ENCODE results near the gene CDH11.

The CDH11 gene

DNA sequence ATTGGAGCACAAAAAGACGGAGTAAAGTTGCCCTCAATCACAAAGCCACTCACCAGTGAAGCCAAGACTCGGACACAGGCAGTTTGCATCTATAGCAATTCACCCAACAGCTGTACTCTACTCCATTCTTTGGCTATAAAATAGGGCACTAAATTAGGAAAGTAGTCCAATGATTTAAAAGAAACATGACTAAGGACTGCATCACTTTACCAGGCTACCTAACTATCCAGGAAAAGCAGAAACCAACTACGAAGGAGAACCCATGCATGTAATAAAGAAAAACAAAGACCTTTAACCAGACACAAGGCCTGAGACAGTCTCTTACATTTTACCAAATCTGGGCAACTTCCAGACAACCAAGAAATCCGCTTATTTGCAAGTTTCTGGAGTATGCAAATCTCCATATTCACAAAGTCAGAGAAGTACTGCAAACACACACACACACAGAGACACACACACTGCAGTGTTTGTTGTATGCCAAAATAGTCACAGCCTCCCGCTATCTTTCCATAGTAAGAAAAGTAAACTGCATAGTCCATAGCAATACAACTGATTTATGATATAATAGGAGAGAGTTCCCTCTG is 59.8 kb downstream of the CDH11 start:
- Histone ChIP-seq H3K27me3 (ENCODE audit: insufficient read depth, insufficient read length) (no peaks in the 10 kb centered on the region), H3K36me3 (ENCODE audit: insufficient read depth, insufficient read length, low read length) (peaks cover 3% of the 10 kb centered on the region), H3K9ac (ENCODE audit: insufficient read length, low read depth) (no peak overlapping the region), H3K9me3 (ENCODE audit: insufficient read depth, low read length) (no peaks in the 10 kb centered on the region), H3K4me3 (ENCODE audit: insufficient read length, low read depth) (no peak overlapping the region), H3K4me1 (ENCODE audit: insufficient read depth, insufficient read length) (no peaks in the 10 kb centered on the region)
- no peak for DNase-seq (ENCODE audit: low read depth, low spot score)
- TF ChIP-seq YY1 (IDR thresholded peaks at IDR 0.05; ENCODE audit: insufficient read depth, insufficient read length) (no peak), SUZ12 (IDR thresholded peaks at IDR 0.05; ENCODE audit: extremely low read depth, insufficient read depth, insufficient read length) (no peak), ZNF274 (IDR thresholded peaks at IDR 0.05; ENCODE audit: low read depth, low read length) (no peak)

DNA sequence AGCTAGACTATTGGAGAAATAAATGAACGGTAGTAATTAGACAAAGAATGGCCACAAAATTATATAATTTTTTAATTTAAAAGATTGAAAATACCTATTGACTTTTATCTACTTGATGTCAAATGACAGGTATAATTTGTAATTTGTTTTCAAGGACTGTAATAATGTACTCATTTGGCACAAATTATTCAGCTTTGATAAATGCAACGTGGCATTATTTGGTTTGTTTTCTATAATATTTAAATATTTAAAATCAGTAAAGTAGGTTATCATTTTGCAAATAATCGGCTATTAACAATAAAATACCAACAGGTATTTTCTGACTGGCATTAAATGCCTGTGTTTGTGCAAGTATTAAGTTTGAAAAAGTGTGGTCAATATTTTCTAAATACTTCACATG is 60.6 kb downstream of the CDH11 start:
- Histone ChIP-seq H3K9ac (ENCODE audit: insufficient read length, low read depth) (no peak overlapping the region), H3K4me3 (ENCODE audit: insufficient read length, low read depth) (no peak overlapping the region), H3K36me3 (ENCODE audit: insufficient read depth, insufficient read length, low read length) (peaks cover 3% of the 10 kb centered on the region), H3K27me3 (ENCODE audit: insufficient read depth, insufficient read length) (no peaks in the 10 kb centered on the region), H3K4me1 (ENCODE audit: insufficient read depth, insufficient read length) (no peaks in the 10 kb centered on the region), H3K9me3 (ENCODE audit: insufficient read depth, low read length) (no peaks in the 10 kb centered on the region)
- no peak for TF ChIP-seq YY1 (IDR thresholded peaks at IDR 0.05; ENCODE audit: insufficient read depth, insufficient read length)
- no peak for TF ChIP-seq SUZ12 (IDR thresholded peaks at IDR 0.05; ENCODE audit: extremely low read depth, insufficient read depth, insufficient read length)
- TF ChIP-seq ZNF274 (IDR thresholded peaks at IDR 0.05; ENCODE audit: low read depth, low read length) = no peak
- no peak for DNase-seq (ENCODE audit: low read depth, low spot score)

DNA sequence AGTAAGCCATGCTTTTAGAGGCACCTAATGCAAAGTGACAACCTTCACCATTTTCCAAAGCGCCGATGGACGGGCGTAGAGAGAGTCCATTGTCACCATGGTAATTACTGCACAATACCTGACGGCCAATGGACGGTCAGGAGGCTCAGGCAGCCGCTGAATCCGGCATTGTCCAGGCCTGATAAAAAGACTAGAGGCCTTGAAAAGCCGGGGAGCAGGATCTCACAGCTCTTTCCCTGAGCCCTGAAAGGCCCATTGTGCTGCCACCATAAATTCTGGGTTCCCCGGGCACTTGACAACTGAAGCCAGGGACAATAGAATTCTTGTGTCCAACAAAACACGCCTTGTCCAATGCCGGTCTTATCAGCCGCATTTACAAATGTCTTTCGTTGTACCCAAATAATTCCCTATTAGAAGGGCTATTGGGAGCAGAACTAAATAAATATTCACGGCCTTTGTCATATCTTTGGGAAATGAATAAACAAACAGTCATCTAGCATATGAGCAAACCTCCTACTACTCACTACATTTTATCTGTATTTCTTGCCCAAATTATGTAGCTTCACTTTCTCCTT is 62.4 kb downstream of the CDH11 start:
- Histone ChIP-seq H3K4me1 (ENCODE audit: insufficient read depth, insufficient read length) (no peaks in the 10 kb centered on the region), H3K9me3 (ENCODE audit: insufficient read depth, low read length) (no peaks in the 10 kb centered on the region), H3K27me3 (ENCODE audit: insufficient read depth, insufficient read length) (no peaks in the 10 kb centered on the region), H3K4me3 (ENCODE audit: insufficient read length, low read depth) (no peak overlapping the region), H3K36me3 (ENCODE audit: insufficient read depth, insufficient read length, low read length) (peaks cover 3% of the 10 kb centered on the region), H3K9ac (ENCODE audit: insufficient read length, low read depth) (no peak overlapping the region)
- DNase-seq (ENCODE audit: low read depth, low spot score) = no peak
- TF ChIP-seq YY1 (IDR thresholded peaks at IDR 0.05; ENCODE audit: insufficient read depth, insufficient read length) (no peak), SUZ12 (IDR thresholded peaks at IDR 0.05; ENCODE audit: extremely low read depth, insufficient read depth, insufficient read length) (no peak), ZNF274 (IDR thresholded peaks at IDR 0.05; ENCODE audit: low read depth, low read length) (no peak)

DNA sequence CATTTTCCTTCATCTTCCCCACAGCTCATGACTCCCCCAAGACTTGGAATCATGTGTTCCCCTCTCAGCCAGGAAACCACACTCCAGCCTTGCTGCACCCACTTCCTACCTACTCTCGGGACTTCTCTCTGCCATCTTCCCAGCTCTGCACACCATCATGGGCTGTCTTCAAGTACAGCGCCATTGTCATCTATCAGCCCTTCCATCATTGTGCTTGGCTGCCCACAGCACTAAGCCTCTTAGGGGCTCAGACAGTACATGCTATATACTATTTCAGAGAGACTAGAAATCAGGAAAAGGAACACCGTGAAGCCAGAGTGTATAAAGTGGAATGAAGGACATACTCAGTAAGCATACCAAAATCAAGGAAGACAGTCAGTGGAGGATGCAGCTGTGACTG is 64.7 kb downstream of the CDH11 start:
- Histone ChIP-seq H3K27me3 (ENCODE audit: insufficient read depth, insufficient read length) (no peaks in the 10 kb centered on the region), H3K4me3 (ENCODE audit: insufficient read length, low read depth) (no peak overlapping the region), H3K36me3 (ENCODE audit: insufficient read depth, insufficient read length, low read length) (peaks cover 11% of the 10 kb centered on the region), H3K9ac (ENCODE audit: insufficient read length, low read depth) (no peak overlapping the region), H3K4me1 (ENCODE audit: insufficient read depth, insufficient read length) (no peaks in the 10 kb centered on the region), H3K9me3 (ENCODE audit: insufficient read depth, low read length) (no peaks in the 10 kb centered on the region)
- DNase-seq (ENCODE audit: low read depth, low spot score) = no peak
- TF ChIP-seq ZNF274 (IDR thresholded peaks at IDR 0.05; ENCODE audit: low read depth, low read length) (no peak), YY1 (IDR thresholded peaks at IDR 0.05; ENCODE audit: insufficient read depth, insufficient read length) (no peak), SUZ12 (IDR thresholded peaks at IDR 0.05; ENCODE audit: extremely low read depth, insufficient read depth, insufficient read length) (no peak)

DNA sequence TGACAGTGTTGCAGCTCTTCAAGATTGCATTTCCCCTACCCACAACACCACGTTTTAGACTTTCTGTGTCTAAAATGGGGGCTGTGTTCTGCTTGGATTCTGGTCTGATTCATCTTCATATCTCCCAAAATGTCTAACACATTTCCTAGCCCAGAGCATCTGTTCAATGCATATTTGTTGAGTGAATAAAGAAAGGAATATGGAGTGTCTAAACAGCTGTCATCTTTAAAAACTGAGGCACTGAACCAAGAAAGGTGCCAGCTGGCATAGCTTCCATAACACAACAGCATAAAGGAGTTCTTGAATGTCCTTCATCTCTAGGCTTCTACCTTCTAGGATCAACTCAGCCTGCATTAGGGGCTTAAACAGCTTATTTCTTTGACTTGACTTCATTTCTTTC is 67.4 kb downstream of the CDH11 start:
- Histone ChIP-seq H3K27me3 (ENCODE audit: insufficient read depth, insufficient read length) (no peaks in the 10 kb centered on the region), H3K36me3 (ENCODE audit: insufficient read depth, insufficient read length, low read length) (peaks cover 26% of the 10 kb centered on the region), H3K4me3 (ENCODE audit: insufficient read length, low read depth) (no peak overlapping the region), H3K4me1 (ENCODE audit: insufficient read depth, insufficient read length) (no peaks in the 10 kb centered on the region), H3K9me3 (ENCODE audit: insufficient read depth, low read length) (no peaks in the 10 kb centered on the region), H3K9ac (ENCODE audit: insufficient read length, low read depth) (no peak overlapping the region)
- TF ChIP-seq YY1 (IDR thresholded peaks at IDR 0.05; ENCODE audit: insufficient read depth, insufficient read length) (no peak), SUZ12 (IDR thresholded peaks at IDR 0.05; ENCODE audit: extremely low read depth, insufficient read depth, insufficient read length) (no peak), ZNF274 (IDR thresholded peaks at IDR 0.05; ENCODE audit: low read depth, low read length) (no peak)
- DNase-seq (ENCODE audit: low read depth, low spot score) = no peak

DNA sequence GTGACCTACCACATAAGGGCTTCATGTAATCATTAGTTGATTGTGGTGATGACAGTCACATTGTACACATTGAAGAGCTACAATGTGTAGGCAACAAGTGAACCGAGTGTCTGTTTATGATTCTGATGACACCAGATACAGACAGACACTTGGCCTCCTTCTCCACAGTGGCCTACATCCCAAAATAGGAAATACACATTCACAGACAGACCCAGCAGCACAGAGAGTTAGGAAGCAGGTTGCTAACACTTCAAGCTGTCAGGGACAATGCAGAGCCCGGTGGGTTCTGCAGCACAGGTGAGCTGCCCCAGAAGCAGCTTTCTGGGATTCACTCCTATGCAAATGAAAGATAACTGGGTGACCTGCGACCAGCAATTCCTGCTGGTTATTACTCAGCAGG is 72.2 kb downstream of the CDH11 start:
- Histone ChIP-seq H3K9me3 (ENCODE audit: insufficient read depth, low read length) (no peaks in the 10 kb centered on the region), H3K36me3 (ENCODE audit: insufficient read depth, insufficient read length, low read length) (peaks cover 28% of the 10 kb centered on the region), H3K9ac (ENCODE audit: insufficient read length, low read depth) (no peak overlapping the region), H3K27me3 (ENCODE audit: insufficient read depth, insufficient read length) (no peaks in the 10 kb centered on the region), H3K4me1 (ENCODE audit: insufficient read depth, insufficient read length) (no peaks in the 10 kb centered on the region), H3K4me3 (ENCODE audit: insufficient read length, low read depth) (no peak overlapping the region)
- TF ChIP-seq ZNF274 (IDR thresholded peaks at IDR 0.05; ENCODE audit: low read depth, low read length) (no peak), SUZ12 (IDR thresholded peaks at IDR 0.05; ENCODE audit: extremely low read depth, insufficient read depth, insufficient read length) (no peak), YY1 (IDR thresholded peaks at IDR 0.05; ENCODE audit: insufficient read depth, insufficient read length) (no peak)
- no peak for DNase-seq (ENCODE audit: low read depth, low spot score)

DNA sequence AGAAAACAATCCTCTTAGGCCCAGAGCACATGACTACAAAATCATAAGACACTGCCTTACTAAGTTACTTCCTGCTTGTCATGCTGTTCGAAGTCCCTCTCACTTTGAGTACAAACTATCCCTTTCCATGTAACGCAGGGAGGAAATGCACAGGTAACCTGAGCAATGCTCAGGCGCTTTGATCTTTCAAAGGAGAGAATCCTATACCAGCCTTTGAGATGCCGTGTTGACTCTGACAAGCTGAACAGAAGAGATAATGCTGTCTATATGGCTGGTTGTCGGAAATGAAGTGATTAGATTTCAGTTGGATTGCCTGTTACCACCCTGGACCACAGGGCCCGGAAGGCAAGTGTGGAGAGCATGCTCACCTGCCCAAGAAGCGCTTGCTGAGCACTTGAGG is 75.9 kb downstream of the CDH11 start:
- H3K36me3 ChIP-seq (ENCODE audit: insufficient read depth, insufficient read length, low read length) = peaks cover 25% of the 10 kb centered on the region

More for the DNA sequence above, 75.9 kb downstream of the CDH11 start:
- Histone ChIP-seq H3K4me3 (ENCODE audit: insufficient read length, low read depth) (no peak overlapping the region), H3K9ac (ENCODE audit: insufficient read length, low read depth) (no peak overlapping the region), H3K27me3 (ENCODE audit: insufficient read depth, insufficient read length) (no peaks in the 10 kb centered on the region), H3K9me3 (ENCODE audit: insufficient read depth, low read length) (no peaks in the 10 kb centered on the region), H3K4me1 (ENCODE audit: insufficient read depth, insufficient read length) (no peaks in the 10 kb centered on the region)
- DNase-seq (ENCODE audit: low read depth, low spot score) = no peak
- TF ChIP-seq ZNF274 (IDR thresholded peaks at IDR 0.05; ENCODE audit: low read depth, low read length) (no peak), YY1 (IDR thresholded peaks at IDR 0.05; ENCODE audit: insufficient read depth, insufficient read length) (no peak), SUZ12 (IDR thresholded peaks at IDR 0.05; ENCODE audit: extremely low read depth, insufficient read depth, insufficient read length) (no peak)

Data from NT2/D1 (cell line).